IMR-90 (cell line): ENCODE measurements around the gene DRC3. TPM values are rescaled to one million over a fixed set of nuclear protein-coding genes. Genes with fewer than 3 reads are reported as not detected.

Experiments used
- ATAC-seq: fragments of 200-7000 bp; cut with Tn5 transposase; 2 replicates; pipeline ENCODE4 v1.9.1; 2020; ENCODE audit warnings: low read depth, mild to moderate bottlenecking, moderate library complexity
- BruUV-seq: library from RNA; stranded (reverse); fragments of 400-500 nt; replicated peaks from 2 replicates; lab custom pipeline; 2021; lab: Mats Ljungman, UMichigan
- CTCF ChIA-PET: fragments of 300-600 bp; formaldehyde crosslinking; extraction: SDS; loops from one replicate; lab custom pipeline; 2021; ENCODE audit warnings: antibody characterized with exemption; lab: Yijun Ruan, JAX
- POLR2A ChIA-PET: fragments of 300-600 bp; sonication (Branson Sonifier 250); formaldehyde crosslinking; loops from one replicate; lab custom pipeline; 2022; ENCODE audit warnings: antibody characterized with exemption; ENCODE audit not compliant: unreplicated experiment; lab: Charles Lee
- DNase-seq: peaks from one replicate; pipeline ENCODE4 v3.0.0; 2013
- H2AFZ ChIP-seq: replicated peaks from 2 replicates; pipeline ENCODE3; 2013; ENCODE audit warnings: low read length, mild to moderate bottlenecking; ENCODE audit not compliant: poor library complexity
- H2AK5ac ChIP-seq: 2 replicates; pipeline ENCODE4 v1.6.1; 2013; ENCODE audit warnings: low read depth, low read length, inconsistent platforms
- H2AK9ac ChIP-seq: replicated peaks from 2 replicates; pipeline ENCODE3; 2013; ENCODE audit warnings: mild to moderate bottlenecking, low read depth, low read length, moderate library complexity; ENCODE audit not compliant: poor library complexity
- H2BK120ac ChIP-seq: 2 replicates; pipeline ENCODE4 v1.6.1; 2013; ENCODE audit warnings: low read depth, low read length, inconsistent platforms
- H2BK15ac ChIP-seq: 3 replicates; pipeline ENCODE4 v1.6.1; 2013; ENCODE audit warnings: low read depth, low read length, inconsistent platforms
- H2BK20ac ChIP-seq: 2 replicates; pipeline ENCODE4 v1.6.1; 2013; ENCODE audit warnings: low read depth, mild to moderate bottlenecking, inconsistent platforms, low read length, moderate library complexity
- H2BK5ac ChIP-seq: 2 replicates; pipeline ENCODE4 v1.6.1; 2013; ENCODE audit warnings: mild to moderate bottlenecking, low read depth, low read length, inconsistent platforms; ENCODE audit not compliant: poor library complexity, severe bottlenecking
- H3K14ac ChIP-seq: replicated peaks from 2 replicates; pipeline ENCODE4 v1.6.1; 2013; ENCODE audit warnings: low read depth, low read length, inconsistent platforms
- H3K18ac ChIP-seq: 2 replicates; pipeline ENCODE4 v1.6.1; 2013; ENCODE audit warnings: low read depth, low read length, control low read depth
- H3K23ac ChIP-seq: 2 replicates; pipeline ENCODE4 v1.6.1; 2013; ENCODE audit warnings: low read depth, low read length, inconsistent platforms
- H3K27ac ChIP-seq: 2 replicates; pipeline ENCODE4 v1.5.1; 2013; ENCODE audit warnings: mild to moderate bottlenecking, control low read depth, low read length; ENCODE audit not compliant: insufficient read depth
- H3K27me3 ChIP-seq: 2 replicates; pipeline ENCODE4 v1.6.1; 2013; ENCODE audit warnings: low read length; ENCODE audit not compliant: control insufficient read depth, insufficient read depth
- H3K36me3 ChIP-seq: 2 replicates; pipeline ENCODE4 v1.6.1; 2013; ENCODE audit warnings: low read length, mixed read lengths; ENCODE audit not compliant: control insufficient read depth, insufficient read depth
- H3K4ac ChIP-seq: 2 replicates; pipeline ENCODE4 v1.6.1; 2013; ENCODE audit warnings: low read depth, low read length, inconsistent platforms
- H3K4me1 ChIP-seq: 2 replicates; pipeline ENCODE4 v1.6.1; 2013; ENCODE audit warnings: low read length, mixed read lengths; ENCODE audit not compliant: control insufficient read depth, insufficient read depth
- H3K4me2 ChIP-seq: 2 replicates; pipeline ENCODE4 v1.6.1; 2013; ENCODE audit warnings: low read depth, mild to moderate bottlenecking, control low read depth, low read length, moderate library complexity
- H3K4me3 ChIP-seq: 2 replicates; pipeline ENCODE4 v1.5.1; 2013; ENCODE audit warnings: low read depth, mild to moderate bottlenecking, control low read depth, low read length, moderate library complexity; ENCODE audit not compliant: insufficient read depth
- H3K56ac ChIP-seq: 2 replicates; pipeline ENCODE4 v1.6.1; 2013; ENCODE audit warnings: low read length, inconsistent platforms; ENCODE audit not compliant: insufficient read depth; ENCODE audit errors: extremely low read depth
- H3K79me1 ChIP-seq, 2 experiments: 2 replicates each; pipeline ENCODE4 v1.6.1; 2013; ENCODE audit warnings: low read length in 2 of 2, inconsistent platforms in 1 of 2, low read depth in 1 of 2
- H3K9ac ChIP-seq: 2 replicates; pipeline ENCODE4 v1.6.1; 2013; ENCODE audit warnings: low read depth, low read length, control low read depth
- H3K9me1 ChIP-seq: 2 replicates; pipeline ENCODE4 v1.6.1; 2013; ENCODE audit warnings: low read length, inconsistent platforms; ENCODE audit not compliant: insufficient read depth
- H3K9me3 ChIP-seq: 2 replicates; pipeline ENCODE4 v1.6.1; 2013; ENCODE audit warnings: low read length; ENCODE audit not compliant: control insufficient read depth, insufficient read depth
- H4K20me1 ChIP-seq: 2 replicates; pipeline ENCODE4 v1.6.1; 2013; ENCODE audit warnings: low read length, inconsistent platforms; ENCODE audit not compliant: insufficient read depth
- H4K5ac ChIP-seq: 2 replicates; pipeline ENCODE4 v1.6.1; 2013; ENCODE audit warnings: mild to moderate bottlenecking, low read depth, low read length, control low read depth
- H4K8ac ChIP-seq, 2 experiments: 2 replicates each; pipeline ENCODE4 v1.6.1; 2013; ENCODE audit warnings: low read depth in 2 of 2, low read length in 2 of 2, control low read depth in 1 of 2, inconsistent platforms in 1 of 2
- H4K91ac ChIP-seq: 2 replicates; pipeline ENCODE4 v1.6.1; 2013; ENCODE audit warnings: low read depth, low read length, inconsistent platforms; ENCODE audit not compliant: insufficient read depth
- BHLHE40 ChIP-seq: fragments of 150-350 bp; IDR thresholded peaks from 2 replicates; pipeline ENCODE4 v1.6.1; 2016; ENCODE audit warnings: mild to moderate bottlenecking, low read depth, low read length
- MAZ ChIP-seq: IDR thresholded peaks from 2 replicates; pipeline ENCODE4 v1.6.1; 2012; ENCODE audit warnings: low read depth, mild to moderate bottlenecking, low read length, improper control_type of control experiment, moderate library complexity, borderline replicate concordance
- RCOR1 ChIP-seq: IDR thresholded peaks from 2 replicates; pipeline ENCODE4 v1.6.1; 2012; ENCODE audit warnings: mild to moderate bottlenecking, low read length, improper control_type of control experiment; ENCODE audit not compliant: insufficient replicate concordance
- WGBS, 2 experiments: methylation state at CpG; one replicate each; pipeline versions ENCODE4 v1.1.5 to v1.1.7; 2013; ENCODE audit warnings: missing lambda C conversion rate in 2 of 2; ENCODE audit not compliant: insufficient read length in 1 of 2; ENCODE audit errors: extremely low coverage in 2 of 2; 5-methylcytosine and 5-hydroxymethylcytosine counted together
- dilution Hi-C: fragments of 300-500 bp; cut with HindIII; formaldehyde crosslinking; loops from one replicate; pipeline ENCODE4 v1.14.3; 2018; ENCODE audit warnings: low sequenced_read_pairs; ENCODE audit not compliant: unreplicated experiment
- in situ Hi-C: fragments of 300-500 bp; cut with MboI; formaldehyde crosslinking; loops from 3 replicates; pipeline ENCODE4 v1.14.3; 2019; ENCODE audit warnings: low sequenced_read_pairs, inconsistent platforms, mixed read lengths
- intact Hi-C: fragments of 100-400 bp; cut with micrococcal nuclease; formaldehyde crosslinking; loops from 2 replicates; pipeline ENCODE4 v1.10.0; 2022
- polyA plus RNA-seq, 3 experiments: library from polyadenylated mRNA; depleted of rRNA; stranded (reverse); fragments of >200 nt; gene quantifications; 2 replicates each; pipeline ENCODE4 v1.2.3, GENCODE V29; 2012; ENCODE audit warnings: low replicate concordance in 1 of 3
- total RNA-seq: library from RNA; depleted of rRNA; stranded (reverse); fragments of >200 nt; gene quantifications from 2 replicates; pipeline ENCODE4 v1.2.3, GENCODE V29; 2012

DRC3 gene
- total and polyA plus RNA-seq, 2 of the 4 experiments (the other 2 are of a cell fraction) = 0.55 to 0.72 TPM

DNA sequence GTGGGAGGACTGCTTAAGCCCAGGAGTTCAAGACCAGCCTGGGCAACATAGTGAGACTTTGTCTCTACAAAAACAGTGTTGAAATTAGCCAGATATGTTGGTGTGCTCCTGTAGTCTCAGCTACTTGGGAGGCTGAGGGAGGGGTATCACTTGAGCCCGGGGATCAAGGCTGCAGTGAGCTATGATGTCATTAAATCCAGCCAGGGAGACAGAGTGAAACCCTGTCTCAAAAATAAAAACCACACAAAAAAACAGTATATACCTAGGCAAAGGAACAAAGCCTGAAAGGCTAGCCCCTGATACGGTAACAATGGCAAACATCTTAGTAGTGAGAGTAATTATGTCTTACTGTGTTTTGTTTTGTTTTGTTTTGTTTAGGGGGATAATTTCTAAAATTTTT is 38.4 kb upstream of the DRC3 start:
- in situ Hi-C loops (no loop called here), dilution Hi-C loops (no loop called here), intact Hi-C loops (loop anchor here (2.0 kb wide), 1 partner anchor 13 kb away; no protein-coding TSS in a partner anchor)
- Histone ChIP-seq H3K79me1 (peaks cover 36 to 77% of the 10 kb centered on the region in 2 experiments), H2BK20ac (peak overlapping the region; percentile 29; the same call in 1 of the 2 replicates), H3K36me3 (no peaks in the 10 kb centered on the region), H4K8ac (peak overlapping the region in 1 of 2 experiments; percentile 16; a peak in 1 of 4 replicates), H2AFZ (no peak overlapping the region), H2BK15ac (no peak overlapping the region; the same call in 2 of the 3 replicates), H3K4me2 (no peak overlapping the region), H4K20me1 (peaks cover 21% of the 10 kb centered on the region; the same call in 1 of the 2 replicates), H3K9me3 (no peaks in the 10 kb centered on the region), H3K27me3 (no peaks in the 10 kb centered on the region), H2AK9ac (no peak overlapping the region), H3K27ac (no peak overlapping the region), H4K91ac (no peak overlapping the region), H3K4me1 (peaks cover 27% of the 10 kb centered on the region), H3K56ac (no peak overlapping the region), H4K5ac (no peak overlapping the region), H3K23ac (no peak overlapping the region), H2BK5ac (peak overlapping the region; percentile 7), H3K9me1 (peaks cover 42% of the 10 kb centered on the region), H2BK120ac (peak overlapping the region; percentile 33; the same call in 1 of the 2 replicates), H2AK5ac (peak overlapping the region; percentile 16; the same call in 1 of the 2 replicates), H3K4me3 (no peak overlapping the region), H3K14ac (peak overlapping the region; percentile 30; the same call in 1 of the 2 replicates), H3K4ac (peak overlapping the region; percentile 60), H3K9ac (no peak overlapping the region), H3K18ac (no peak overlapping the region)
- no TSS peak for BruUV-seq
- ChIA-PET POLR2A (no interaction called here), CTCF (no interaction called here)
- no peak for TF ChIP-seq MAZ
- TF ChIP-seq RCOR1 = no peak
- no peak for TF ChIP-seq BHLHE40
- DNase-seq (no peak), ATAC-seq (no peak)
- no CpG with 5 or more reads among the region's 2 CpGs for WGBS, 2 experiments
